ENCODE results near the gene SGK1.

The SGK1 gene

GRCh38 chr6:134169871-134170486 lies 147.9 kb downstream of the SGK1 start:
- DNase-seq (ENCODE audit: low spot score) = no peak

- no peak for DNase-seq (ENCODE audit: low spot score)
Measured at GRCh38 chr6:134168590-134169208, 149.2 kb downstream of the SGK1 start.

GRCh38 chr6:134166511-134167261 lies 151.2 kb downstream of the SGK1 start:
- no peak for DNase-seq (ENCODE audit: low spot score)

- no peak for DNase-seq (ENCODE audit: low spot score)
Measured at GRCh38 chr6:134165561-134166201, 152.2 kb downstream of the SGK1 start.

- no peak for DNase-seq (ENCODE audit: low spot score)
Measured at GRCh38 chr6:134164300-134164699, 153.6 kb downstream of the SGK1 start.

GRCh38 chr6:134162932-134163331 lies 155.0 kb downstream of the SGK1 start:
- DNase-seq (ENCODE audit: low spot score) = no peak

GRCh38 chr6:134161041-134161440 lies 156.9 kb downstream of the SGK1 start:
- no peak for DNase-seq (ENCODE audit: low spot score)

GRCh38 chr6:134152767-134153485 lies 165.0 kb downstream of the SGK1 start:
- DNase-seq (ENCODE audit: low spot score) = no peak

- DNase-seq (ENCODE audit: low spot score) = no peak
Measured at GRCh38 chr6:134148566-134148965, 169.3 kb downstream of the SGK1 start.

GRCh38 chr6:134147034-134147533 lies 170.8 kb downstream of the SGK1 start:
- DNase-seq (ENCODE audit: low spot score) = no peak

- DNase-seq (ENCODE audit: low spot score) = no peak
Measured at GRCh38 chr6:134146268-134147033, 171.5 kb downstream of the SGK1 start.

- no peak for DNase-seq (ENCODE audit: low spot score)
Measured at GRCh38 chr6:134145786-134146185, 172.1 kb downstream of the SGK1 start.

- no peak for DNase-seq (ENCODE audit: low spot score)
Measured at GRCh38 chr6:134138226-134138975, 179.5 kb downstream of the SGK1 start.

- DNase-seq (ENCODE audit: low spot score) = no peak
Measured at GRCh38 chr6:134134654-134135053, 183.3 kb downstream of the SGK1 start.

- no peak for DNase-seq (ENCODE audit: low spot score)
Measured at GRCh38 chr6:134132494-134133141, 185.3 kb downstream of the SGK1 start.

GRCh38 chr6:134131530-134132139 lies 186.3 kb downstream of the SGK1 start:
- no peak for DNase-seq (ENCODE audit: low spot score)

GRCh38 chr6:134128146-134128545 lies 189.8 kb downstream of the SGK1 start:
- no peak for DNase-seq (ENCODE audit: low spot score)

- peak; percentile 46 for DNase-seq (ENCODE audit: low spot score)
Measured at GRCh38 chr6:134123666-134124208, 194.2 kb downstream of the SGK1 start.

GRCh38 chr6:134122775-134123174 lies 195.1 kb downstream of the SGK1 start:
- DNase-seq (ENCODE audit: low spot score) = no peak
